WTC11 (cell line): ENCODE data around the gene ZNRF1. TPM values are rescaled to one million over a fixed set of nuclear protein-coding genes. Genes with fewer than 3 reads are reported as not detected.

Experiments used
- ATAC-seq: fragments of 200-7000 bp; cut with Tn5 transposase; 2 replicates; pipeline ENCODE4 v1.10.0; 2021; ENCODE audit warnings: mild to moderate bottlenecking, moderate library complexity
- CTCF ChIA-PET: fragments of 300-600 bp; sonication (Branson Sonifier 250); formaldehyde crosslinking; loops from one replicate; lab custom pipeline; 2021; ENCODE audit warnings: antibody characterized with exemption; lab: Charles Lee
- POLR2A ChIA-PET: fragments of 350-600 bp; sonication (Branson Sonifier 250); formaldehyde crosslinking; loops from one replicate; lab custom pipeline; 2021; ENCODE audit warnings: antibody characterized with exemption; lab: Charles Lee
- DNase-seq: peaks from one replicate; pipeline ENCODE4 v3.0.0; 2021; ENCODE audit warnings: low spot score
- H3K27ac Mint-ChIP-seq: 2 replicates; pipeline ENCODE4 v1.8.0; 2021; ENCODE audit warnings: mixed read lengths
- H3K27me3 Mint-ChIP-seq: 2 replicates; pipeline ENCODE4 v1.8.0; 2021; ENCODE audit warnings: low read depth, mild to moderate bottlenecking, moderate library complexity, mixed read lengths
- H3K36me3 Mint-ChIP-seq: 2 replicates; pipeline ENCODE4 v1.8.0; 2021; ENCODE audit warnings: mixed read lengths
- H3K4me1 Mint-ChIP-seq: 2 replicates; pipeline ENCODE4 v1.8.0; 2022; ENCODE audit warnings: mixed read lengths
- H3K4me3 Mint-ChIP-seq: 2 replicates; pipeline ENCODE4 v1.8.0; 2021; ENCODE audit warnings: mild to moderate bottlenecking, moderate library complexity, mixed read lengths
- H3K9me3 Mint-ChIP-seq: 2 replicates; pipeline ENCODE4 v1.8.0; 2021; ENCODE audit warnings: mixed read lengths
- ATF2 ChIP-seq: sonication (generic); formaldehyde crosslinking; IDR thresholded peaks from 2 replicates; pipeline ENCODE4 v1.8.1; 2022; ENCODE audit warnings: low read depth, missing genetic modification reagents, borderline replicate concordance
- CREB1 ChIP-seq: sonication (generic); formaldehyde crosslinking; IDR thresholded peaks from 2 replicates; pipeline ENCODE4 v1.8.0; 2023; ENCODE audit warnings: mild to moderate bottlenecking, missing genetic modification reagents
- CREM ChIP-seq: sonication (generic); formaldehyde crosslinking; IDR thresholded peaks from 2 replicates; pipeline ENCODE4 v1.8.1; 2022; ENCODE audit warnings: mild to moderate bottlenecking, missing genetic modification reagents, moderate library complexity
- HMGA2 ChIP-seq: fragments of 250-450 bp; sonication (Bioruptor Pico); IDR thresholded peaks from 2 replicates; pipeline ENCODE4 v1.4.0; 2021; ENCODE audit warnings: mild to moderate bottlenecking, moderate library complexity
- MAX ChIP-seq: sonication (generic); formaldehyde crosslinking; IDR thresholded peaks from 2 replicates; pipeline ENCODE4 v1.8.0; 2022; ENCODE audit warnings: mild to moderate bottlenecking, missing genetic modification reagents
- MLX ChIP-seq: sonication (generic); formaldehyde crosslinking; IDR thresholded peaks from 2 replicates; pipeline ENCODE4 v1.8.1; 2023; ENCODE audit warnings: mild to moderate bottlenecking, missing genetic modification reagents, moderate library complexity
- NR1H2 ChIP-seq: sonication (generic); formaldehyde crosslinking; IDR thresholded peaks from 2 replicates; pipeline ENCODE4 v1.9.0; 2021; ENCODE audit warnings: mild to moderate bottlenecking, moderate library complexity, missing genetic modification reagents
- NR2C2 ChIP-seq: sonication (generic); formaldehyde crosslinking; IDR thresholded peaks from 2 replicates; pipeline ENCODE4 v1.8.0; 2022; ENCODE audit warnings: mild to moderate bottlenecking, missing genetic modification reagents
- NR3C1 ChIP-seq: sonication (generic); formaldehyde crosslinking; conservative IDR thresholded peaks from 2 replicates; pipeline ENCODE4 v1.8.1; 2023; ENCODE audit warnings: low read depth, mild to moderate bottlenecking, missing genetic modification reagents
- STAT6 ChIP-seq: sonication (generic); formaldehyde crosslinking; conservative IDR thresholded peaks from 2 replicates; pipeline ENCODE4 v1.8.1; 2023; ENCODE audit warnings: mild to moderate bottlenecking, low read depth, missing genetic modification reagents, moderate library complexity
- TEAD4 ChIP-seq: sonication (generic); formaldehyde crosslinking; IDR thresholded peaks from 2 replicates; pipeline ENCODE4 v1.8.0; 2022; ENCODE audit warnings: mild to moderate bottlenecking, missing genetic modification reagents
- USF2 ChIP-seq: sonication (generic); formaldehyde crosslinking; IDR thresholded peaks from 2 replicates; pipeline ENCODE4 v1.8.1; 2023; ENCODE audit warnings: mild to moderate bottlenecking, missing genetic modification reagents, moderate library complexity
- ZNF138 ChIP-seq: sonication (generic); formaldehyde crosslinking; conservative IDR thresholded peaks from 2 replicates; pipeline ENCODE4 v1.8.1; 2022; ENCODE audit warnings: mild to moderate bottlenecking, moderate library complexity, missing genetic modification reagents
- ZNF317 ChIP-seq: sonication (generic); formaldehyde crosslinking; IDR thresholded peaks from 2 replicates; pipeline ENCODE4 v1.8.1; 2023; ENCODE audit warnings: low read depth, mild to moderate bottlenecking, moderate library complexity, missing genetic modification reagents, borderline replicate concordance
- ZNF416 ChIP-seq: fragments of 250-450 bp; sonication (Bioruptor Pico); IDR thresholded peaks from 2 replicates; pipeline ENCODE4 v1.9.0; 2021; ENCODE audit warnings: mild to moderate bottlenecking, inconsistent platforms
- ZNF532 ChIP-seq: fragments of 250-450 bp; sonication (Bioruptor Pico); IDR thresholded peaks from 2 replicates; pipeline ENCODE4 v1.9.0; 2021; ENCODE audit warnings: mild to moderate bottlenecking, borderline replicate concordance
- total RNA-seq: library from RNA; stranded (reverse); gene quantifications from 3 replicates; pipeline ENCODE4 v1.2.3, GENCODE V29; 2021

Gene ZNRF1
- total RNA-seq, 1 experiment from 2014 or later, result 47.6 TPM

GRCh38 chr16:75028544-75029135, 29.8 kb downstream of the ZNRF1 start:
- ChIA-PET CTCF (interaction anchor here (1.4 kb wide), 1 partner anchor 30 kb away, joined by 4 read pairs; the partner anchor contains the start of gene ZNRF1), POLR2A (no interaction called here)
- H3K9me3 Mint-ChIP-seq, result peaks cover 4% of the 10 kb centered on the region; the same call in 1 of the 2 replicates
- peaks cover 6% of the 10 kb centered on the region; the same call in 1 of the 2 replicates for H3K36me3 Mint-ChIP-seq
- H3K4me3 Mint-ChIP-seq, result no peak overlapping the region
- H3K27me3 Mint-ChIP-seq, result no peaks in the 10 kb centered on the region
- TF ChIP-seq NR3C1 (no peak), STAT6 (CRISPR knock-in tag) (no peak), ZNF416 (no peak), NR2C2 (no peak), CREB1 (CRISPR knock-in tag) (no peak), ZNF532 (CRISPR knock-in tag) (no peak), HMGA2 (CRISPR knock-in tag) (no peak), TEAD4 (no peak), MLX (CRISPR knock-in tag) (no peak), MAX (no peak), NR1H2 (CRISPR knock-in tag) (no peak), ZNF138 (CRISPR knock-in tag) (no peak)
- DNase-seq (no peak), ATAC-seq (no peak)
- H3K4me1 Mint-ChIP-seq, result peaks cover 12% of the 10 kb centered on the region
- H3K27ac Mint-ChIP-seq, result no peak overlapping the region

GRCh38 chr16:75029854-75030253, 31.0 kb downstream of the ZNRF1 start:
- Mint-ChIP-seq H3K27ac (no peak overlapping the region), H3K27me3 (no peaks in the 10 kb centered on the region), H3K9me3 (peaks cover 4% of the 10 kb centered on the region; the same call in 1 of the 2 replicates), H3K4me1 (0 out of 2 replicates have a peak, but pooled peaks cover 5% of the 10 kb centered on the region), H3K4me3 (no peak overlapping the region), H3K36me3 (peaks cover 6% of the 10 kb centered on the region; the same call in 1 of the 2 replicates)
- ATAC-seq (no peak), DNase-seq (no peak)
- ChIA-PET POLR2A (interaction anchor here (0.6 kb wide), 1 partner anchor 327 kb away, joined by 4 read pairs; no protein-coding TSS in a partner anchor), CTCF (interaction anchor here (1.3 kb wide), 1 partner anchor 82 kb away, joined by 6 read pairs; no protein-coding TSS in a partner anchor)
- TF ChIP-seq ATF2 (CRISPR knock-in tag) (no peak), CREM (CRISPR knock-in tag) (no peak), USF2 (CRISPR knock-in tag) (no peak), ZNF532 (CRISPR knock-in tag) (no peak), ZNF317 (CRISPR knock-in tag) (no peak)
